ENCODE results near the gene CHST10.

Gene CHST10

GRCh38 chr2:100407563-100407962 is 9.9 kb downstream of the CHST10 start:
- Histone ChIP-seq H3K9me3 (no peaks in the 10 kb centered on the region), H3K4me1 (no peaks in the 10 kb centered on the region), H3K36me3 (no peaks in the 10 kb centered on the region), H3K4me3 (ENCODE audit: low read depth, low read length) (no peak overlapping the region), H3K27me3 (no peaks in the 10 kb centered on the region)
- no peak for DNase-seq
- no peak for TF ChIP-seq CTCF (IDR thresholded peaks at IDR 0.05; ENCODE audit: low read depth, low read length)

GRCh38 chr2:100407073-100407472 is 10.4 kb downstream of the CHST10 start:
- DNase-seq, result no peak
- no peaks in the 10 kb centered on the region for H3K9me3 ChIP-seq
- H3K27me3 ChIP-seq, result no peaks in the 10 kb centered on the region
- TF ChIP-seq CTCF (IDR thresholded peaks at IDR 0.05; ENCODE audit: low read depth, low read length), result no peak
- H3K36me3 ChIP-seq, result no peaks in the 10 kb centered on the region
- H3K4me1 ChIP-seq, result no peaks in the 10 kb centered on the region
- H3K4me3 ChIP-seq (ENCODE audit: low read depth, low read length), result no peak overlapping the region

- Histone ChIP-seq H3K9me3 (no peaks in the 10 kb centered on the region), H3K4me1 (no peaks in the 10 kb centered on the region), H3K4me3 (ENCODE audit: low read depth, low read length) (no peak overlapping the region), H3K36me3 (no peaks in the 10 kb centered on the region), H3K27me3 (no peaks in the 10 kb centered on the region)
- DNase-seq, result no peak
- TF ChIP-seq CTCF (IDR thresholded peaks at IDR 0.05; ENCODE audit: low read depth, low read length), result no peak
Observed at GRCh38 chr2:100406120-100406508, 11.4 kb downstream of the CHST10 start.

GRCh38 chr2:100405403-100406119 is 11.9 kb downstream of the CHST10 start:
- Histone ChIP-seq H3K4me3 (ENCODE audit: low read depth, low read length) (no peak overlapping the region), H3K9me3 (no peaks in the 10 kb centered on the region), H3K27me3 (no peaks in the 10 kb centered on the region), H3K36me3 (no peaks in the 10 kb centered on the region; the same call in 1 of the 2 replicates), H3K4me1 (no peaks in the 10 kb centered on the region)
- TF ChIP-seq CTCF (IDR thresholded peaks at IDR 0.05; ENCODE audit: low read depth, low read length), result no peak
- no peak for DNase-seq

- no peak for TF ChIP-seq CTCF (IDR thresholded peaks at IDR 0.05; ENCODE audit: low read depth, low read length)
- H3K27me3 ChIP-seq, result no peaks in the 10 kb centered on the region
- no peak overlapping the region for H3K4me3 ChIP-seq (ENCODE audit: low read depth, low read length)
- H3K36me3 ChIP-seq, result no peaks in the 10 kb centered on the region; the same call in 1 of the 2 replicates
- no peaks in the 10 kb centered on the region for H3K4me1 ChIP-seq
- no peak for DNase-seq
- H3K9me3 ChIP-seq, result no peaks in the 10 kb centered on the region
Observed at GRCh38 chr2:100404411-100404810, 13.1 kb downstream of the CHST10 start.

GRCh38 chr2:100403722-100404121 is 13.7 kb downstream of the CHST10 start:
- no peak for DNase-seq
- Histone ChIP-seq H3K27me3 (no peaks in the 10 kb centered on the region), H3K9me3 (no peaks in the 10 kb centered on the region), H3K36me3 (no peaks in the 10 kb centered on the region; the same call in 1 of the 2 replicates), H3K4me3 (ENCODE audit: low read depth, low read length) (no peak overlapping the region), H3K4me1 (no peaks in the 10 kb centered on the region)
- TF ChIP-seq CTCF (IDR thresholded peaks at IDR 0.05; ENCODE audit: low read depth, low read length), result no peak
